Anterior cingulate cortex (tissue), 58 donors: Measurements from ENCODE around the gene NASP.

Experiments used
- DNase-seq, 58 donors: peaks; one replicate each; lab custom pipeline; 2025; lab: John Stamatoyannopoulos, UW

The NASP gene

GRCh38 chr1:45615885-45616284, 32.0 kb downstream of the NASP start:
- DNase-seq: no peak

DNA sequence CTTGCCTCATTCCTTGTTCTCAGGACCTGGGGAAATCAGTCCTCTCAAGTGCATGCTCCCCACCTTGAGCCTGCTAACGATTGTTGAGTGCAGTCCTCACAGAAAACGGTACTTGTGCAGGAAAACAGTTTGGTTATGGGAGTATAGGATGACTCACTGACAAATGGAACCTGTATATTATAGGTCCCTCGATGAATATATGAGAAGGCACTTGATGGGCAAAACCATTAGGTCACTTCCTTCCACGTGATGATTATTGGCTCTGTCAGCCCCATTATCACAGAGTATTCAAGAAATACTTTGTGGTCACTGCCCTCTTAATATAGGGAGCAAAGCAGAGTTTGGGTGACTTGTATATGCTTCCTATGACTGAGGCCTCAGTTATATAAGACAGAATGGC, 33.8 kb downstream of the NASP start:
- DNase-seq: no peak

- no peak for DNase-seq
Measured at GRCh38 chr1:45619149-45619921, 35.5 kb downstream of the NASP start.

- DNase-seq: no peak
Measured at GRCh38 chr1:45620588-45621500, 37.0 kb downstream of the NASP start.

DNA sequence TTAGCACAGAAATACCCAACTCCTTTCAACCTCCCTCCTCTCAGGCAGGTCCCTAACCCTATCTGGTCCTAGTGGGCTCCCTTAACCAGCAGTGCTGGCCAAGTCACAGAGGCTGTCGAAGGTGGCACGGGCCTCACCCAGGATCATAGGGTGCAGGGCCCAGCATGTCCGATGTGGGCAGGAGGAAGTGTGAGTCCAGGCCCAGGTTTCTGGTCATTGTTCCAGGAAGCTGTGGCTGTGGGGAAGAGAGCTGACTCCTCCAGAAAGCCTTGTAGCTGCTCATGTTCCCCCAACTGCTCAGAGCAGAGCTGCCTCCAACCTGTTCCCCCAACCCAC, 37.6 kb downstream of the NASP start:
- peak in 2 of 58 donors; percentile 8 to 23 for DNase-seq

- no peak for DNase-seq
Measured at GRCh38 chr1:45621895-45622523, 38.2 kb downstream of the NASP start.

DNA sequence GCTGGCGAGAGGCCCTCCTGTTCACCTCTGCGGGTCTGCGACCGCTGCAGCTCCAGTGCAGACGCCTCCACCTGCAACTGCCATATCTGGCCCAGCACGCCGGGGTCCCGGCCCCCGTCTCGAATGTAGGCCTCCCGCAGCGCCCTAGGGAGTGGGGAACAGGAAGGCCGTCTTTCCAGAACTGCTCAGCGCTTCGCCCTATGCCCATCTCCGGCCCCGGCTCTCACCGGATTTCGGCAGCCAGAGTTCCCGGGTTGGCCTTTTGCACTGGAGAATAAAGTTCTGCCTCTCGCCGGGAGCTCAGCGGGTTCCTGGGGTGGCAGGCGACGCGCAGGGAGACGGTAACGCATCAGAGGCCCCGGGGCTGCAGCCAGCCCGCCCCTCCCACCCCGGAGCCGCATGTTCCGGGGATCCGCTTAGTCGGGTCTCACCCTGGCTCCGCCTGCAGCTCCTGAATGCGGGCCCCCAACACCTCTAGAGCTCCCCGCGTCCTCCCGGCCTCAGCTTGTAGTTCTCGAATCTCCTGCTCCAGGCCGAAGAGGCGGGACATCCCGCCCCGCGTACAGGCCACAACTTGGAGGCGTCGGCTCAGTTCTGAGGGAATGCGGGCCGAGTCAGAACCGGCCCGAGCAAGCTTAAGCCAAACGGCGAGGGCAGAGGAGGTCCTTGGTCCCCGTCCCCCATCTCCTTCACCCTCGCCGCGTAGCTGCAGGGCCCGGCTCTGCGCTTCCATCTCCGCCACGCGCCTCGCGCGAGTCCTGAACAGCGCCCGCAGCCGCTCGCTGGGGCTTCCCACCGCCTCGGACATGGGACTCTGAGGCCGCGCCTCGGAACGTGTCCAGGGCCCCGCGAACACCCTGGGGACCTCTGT, 38.9 kb downstream of the NASP start:
- DNase-seq: no peak

- no peak for DNase-seq
Measured at GRCh38 chr1:45623972-45624371, 40.1 kb downstream of the NASP start, which contains the start of gene CCDC17. TSS of gene CCDC17 (minus strand) at chr1:45624054. CDS start at chr1:45623909, 145 bp downstream.

- no peak for DNase-seq
Measured at GRCh38 chr1:45629035-45629434, 45.2 kb downstream of the NASP start.

DNA sequence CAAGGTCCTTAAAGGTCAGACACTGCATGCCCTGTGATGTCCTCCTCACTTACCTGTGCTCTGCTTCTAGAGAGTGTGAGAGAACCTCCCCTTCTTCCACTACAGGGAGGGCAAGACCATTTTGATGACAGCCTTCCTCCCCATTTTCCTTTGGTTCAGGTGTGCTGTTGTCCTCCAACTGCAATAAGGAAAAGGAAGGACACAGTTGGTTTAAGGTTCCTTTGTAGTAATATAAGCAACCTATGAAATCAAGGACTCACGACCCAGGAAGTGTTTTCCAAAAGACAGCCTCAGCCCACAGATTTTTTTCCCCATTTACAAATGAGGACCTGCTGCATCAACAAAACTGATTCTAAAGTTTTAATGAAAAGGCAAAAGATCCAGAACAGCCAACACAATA, 46.6 kb downstream of the NASP start:
- DNase-seq: no peak

GRCh38 chr1:45635211-45635610, 51.4 kb downstream of the NASP start:
- peak in 1 of 58 donors; percentile 15 for DNase-seq

GRCh38 chr1:45640293-45640692, 56.5 kb downstream of the NASP start:
- no peak for DNase-seq

DNA sequence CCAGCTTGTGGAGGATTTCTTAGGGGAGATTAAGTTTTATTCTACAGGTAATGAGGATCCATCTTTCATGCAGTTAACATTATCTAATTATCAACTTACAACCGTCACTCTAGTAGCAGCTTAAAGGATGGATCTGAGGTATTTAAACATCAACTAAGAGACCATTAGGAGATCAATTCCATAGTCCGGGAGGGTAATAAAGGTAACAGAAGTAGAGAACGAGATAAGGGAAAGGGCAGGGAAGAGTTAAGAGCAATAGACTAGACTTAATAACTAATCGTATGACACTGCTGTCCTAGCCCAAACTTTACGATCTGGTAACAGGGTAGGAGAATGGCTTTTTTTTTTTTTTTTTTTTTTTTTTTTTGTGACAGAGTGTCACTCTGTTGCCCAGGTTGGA, 59.5 kb downstream of the NASP start:
- no peak for DNase-seq

DNA sequence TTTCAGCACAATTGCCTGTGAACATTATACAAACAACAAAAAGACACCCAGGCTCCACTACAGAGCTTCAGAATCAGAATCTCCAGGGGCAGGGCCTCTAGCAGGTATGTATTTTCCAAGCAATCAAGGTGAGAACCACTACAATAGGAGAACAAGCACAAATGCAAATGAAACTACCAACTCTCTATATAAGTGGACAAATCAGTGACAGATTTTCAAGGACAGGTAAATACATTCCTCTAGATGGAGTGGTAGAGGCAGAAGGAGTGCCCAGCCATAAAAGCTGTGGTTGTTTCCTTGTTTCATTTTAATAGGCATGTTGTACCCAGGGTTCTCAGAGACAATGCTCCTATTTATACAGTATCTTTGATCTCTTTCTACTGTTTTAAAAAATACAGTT, 60.1 kb downstream of the NASP start:
- peak in 1 of 58 donors; percentile 23 for DNase-seq

GRCh38 chr1:45644661-45645060, 60.8 kb downstream of the NASP start:
- no peak for DNase-seq

- peak in 2 of 58 donors; percentile 15 to 27 for DNase-seq
Measured at GRCh38 chr1:45647248-45648021, 63.6 kb downstream of the NASP start.

GRCh38 chr1:45654540-45655280, 70.9 kb downstream of the NASP start:
- DNase-seq: no peak

DNA sequence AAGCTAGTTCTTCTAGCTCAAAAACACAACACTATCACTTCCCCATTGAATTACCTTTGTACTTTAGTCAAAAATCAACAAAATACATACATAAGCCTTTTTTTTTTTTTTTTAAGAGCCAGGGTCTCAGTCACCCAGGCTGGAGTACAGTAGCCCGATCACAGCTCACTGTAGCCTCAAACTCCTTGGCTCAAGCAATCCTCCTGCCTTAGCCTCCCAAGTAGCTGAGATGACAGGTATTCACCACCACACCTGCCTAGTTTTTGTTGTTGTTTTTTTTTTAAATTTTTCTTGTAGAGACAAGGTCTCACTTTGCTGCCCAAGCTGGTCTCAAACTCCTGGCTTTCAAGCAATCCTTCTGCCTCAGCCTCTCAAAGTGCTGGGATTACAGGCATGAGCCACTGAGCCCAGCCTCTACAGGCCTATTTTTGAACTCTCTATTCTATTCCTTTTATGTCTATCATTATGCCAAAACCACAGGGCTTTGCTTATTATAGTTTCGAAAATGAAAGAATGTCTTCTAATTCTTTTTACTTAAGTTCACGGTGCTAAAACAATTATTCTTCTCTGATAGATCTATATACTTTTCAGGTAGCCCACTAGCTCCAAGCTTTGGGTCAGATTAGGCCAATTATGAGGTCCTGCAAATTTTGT, 72.9 kb downstream of the NASP start:
- DNase-seq: no peak
